GM19452 (cell line): Measurements from ENCODE around the gene SNPH.

Experiments used
- ATAC-seq: cut with Tn5 transposase; IDR thresholded peaks from one replicate; pipeline ENCODE4 v1.9.1; 2021; ENCODE audit not compliant: unreplicated experiment

SNPH gene

GRCh38 chr20:1305712-1306111 lies 39.6 kb downstream of the SNPH start:
- no peak for ATAC-seq

DNA sequence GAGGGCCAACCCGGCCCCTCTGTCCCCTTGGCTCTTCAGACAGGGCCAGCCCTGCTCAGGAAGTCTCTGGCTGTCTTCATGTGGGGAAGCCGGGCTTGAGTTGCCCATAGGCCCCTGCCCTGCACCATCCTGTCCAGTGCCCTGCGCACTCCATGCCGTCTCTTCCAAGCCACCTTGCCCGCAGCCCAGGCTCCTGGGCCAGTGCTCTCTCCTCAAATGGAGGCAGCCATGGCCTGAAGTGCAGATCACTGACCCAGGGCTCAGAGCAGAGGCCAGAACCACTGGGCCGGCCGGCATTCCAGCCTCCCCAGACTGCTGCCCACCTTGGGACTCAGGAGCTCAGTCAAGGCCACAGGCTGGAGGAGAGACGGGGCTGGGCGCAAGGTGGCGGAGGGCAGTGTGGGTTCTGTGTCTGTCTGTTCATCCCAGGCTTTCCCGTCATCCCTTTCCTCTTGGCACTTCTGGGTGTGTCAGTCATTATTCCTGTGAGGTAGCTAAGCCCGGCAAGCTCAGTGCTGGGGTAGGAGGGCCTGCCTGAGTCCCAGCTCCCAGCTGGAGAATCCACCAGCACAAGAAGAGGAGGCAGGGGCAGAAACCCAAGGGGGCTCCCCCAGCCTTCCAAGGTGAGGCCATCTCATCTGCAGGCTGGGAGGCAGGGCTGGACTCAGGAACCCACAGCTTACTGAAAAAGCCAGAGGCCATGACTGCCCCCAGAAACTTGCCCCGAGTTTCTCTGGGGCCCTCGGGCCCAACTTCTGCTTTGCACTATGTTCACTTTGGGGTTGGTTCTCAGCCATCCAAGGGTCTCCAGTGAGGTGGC lies 40.4 kb downstream of the SNPH start:
- no peak for ATAC-seq

GRCh38 chr20:1307171-1307570 lies 41.1 kb downstream of the SNPH start:
- no peak for ATAC-seq

GRCh38 chr20:1307571-1307971 lies 41.5 kb downstream of the SNPH start:
- no peak for ATAC-seq

- ATAC-seq = no peak
These were observed 42.1 kb downstream of the SNPH start for GRCh38 chr20:1308067-1308701.

- no peak for ATAC-seq
These were observed 42.6 kb downstream of the SNPH start for GRCh38 chr20:1308702-1309095.

DNA sequence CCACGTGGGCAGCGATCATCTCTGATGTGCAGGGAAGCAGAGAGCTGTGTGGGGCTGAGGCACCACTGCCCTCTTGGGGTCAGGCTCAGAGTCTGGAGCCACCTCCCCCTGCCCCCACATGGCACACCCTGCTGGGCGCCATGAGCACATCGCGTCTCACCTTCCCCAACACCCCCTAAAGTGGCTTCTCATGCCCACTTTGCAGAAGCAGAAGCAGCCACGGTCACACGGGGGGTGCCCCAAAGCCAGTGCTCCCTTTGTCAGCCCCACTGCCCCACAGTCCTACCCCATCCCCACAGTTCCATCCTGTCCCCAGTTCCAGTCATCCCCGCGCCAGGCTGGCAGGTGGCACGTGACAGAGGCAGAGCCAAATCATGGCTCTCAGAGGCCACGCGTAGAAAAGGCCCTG lies 43.3 kb downstream of the SNPH start:
- ATAC-seq = no peak

DNA sequence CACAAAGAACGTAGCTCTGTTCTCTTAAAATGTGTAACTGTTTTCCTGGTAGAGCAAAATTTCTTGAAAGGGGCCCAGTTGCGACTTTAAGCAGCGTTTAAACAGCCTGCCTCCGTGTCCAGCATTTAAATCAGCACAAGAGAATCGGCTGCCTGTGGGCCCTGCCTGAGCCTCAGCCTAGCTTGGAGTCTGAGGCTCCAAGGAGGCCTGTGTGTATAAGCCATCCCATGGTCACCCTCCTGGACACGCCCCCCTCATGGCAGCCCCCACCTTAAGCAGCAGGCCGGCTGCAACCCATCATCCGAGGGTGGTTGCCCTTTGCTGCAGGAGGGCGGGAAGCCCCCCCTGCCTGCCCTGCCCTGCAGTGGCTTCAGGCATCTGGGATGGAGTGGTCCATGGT lies 44.0 kb downstream of the SNPH start:
- no peak for ATAC-seq

DNA sequence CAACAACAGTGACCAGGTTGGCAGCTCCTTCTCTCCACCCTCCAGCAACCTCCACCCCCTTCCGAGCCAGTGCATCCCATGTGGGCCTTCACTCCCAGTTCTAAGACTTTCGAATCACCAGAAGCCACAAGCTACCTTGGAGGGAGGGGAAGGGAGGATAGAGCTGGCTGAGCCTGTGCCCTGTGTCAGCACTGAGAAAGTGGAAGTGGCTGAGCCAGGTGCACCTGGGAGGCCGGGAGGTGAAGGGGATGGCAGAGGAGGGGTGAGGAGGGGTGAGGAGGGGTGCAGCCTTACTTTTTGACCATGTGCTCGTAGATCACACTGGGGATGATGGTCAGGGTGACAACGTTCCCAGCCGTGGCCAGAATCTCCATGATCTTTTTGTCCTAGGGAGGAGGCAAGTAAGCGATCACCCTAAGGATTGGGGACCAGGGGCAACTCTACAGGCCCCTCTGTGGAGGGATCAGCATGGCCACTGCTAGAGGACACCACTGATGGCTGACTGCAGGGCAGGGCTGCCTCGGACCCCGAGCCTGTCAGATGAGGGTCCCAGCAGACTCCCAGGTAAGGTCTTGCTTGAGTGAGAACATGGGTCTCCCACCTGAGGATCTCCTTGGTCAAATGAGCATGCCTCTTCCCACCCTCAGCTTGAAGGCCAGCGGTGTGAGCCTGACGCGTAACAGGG lies 44.6 kb downstream of the SNPH start:
- ATAC-seq = no peak

DNA sequence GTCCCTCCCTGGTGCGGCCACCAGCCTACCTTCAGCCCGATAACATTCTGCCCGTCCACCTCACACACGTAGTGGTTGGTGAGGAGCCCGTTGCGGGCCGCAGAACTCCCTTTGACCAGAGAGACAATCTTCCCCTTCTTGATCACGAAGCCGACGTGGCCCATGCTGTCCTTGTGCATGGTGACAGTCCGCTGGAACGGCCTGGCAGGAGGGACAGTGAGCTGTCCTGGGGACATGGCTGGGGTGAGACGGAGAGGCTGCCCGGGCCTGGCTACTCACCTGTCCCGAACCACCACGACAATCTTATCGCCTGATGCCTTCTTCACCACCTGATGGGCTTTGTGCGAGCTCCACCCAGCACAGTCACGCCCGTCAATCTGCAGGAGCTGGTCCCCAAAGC lies 46.2 kb downstream of the SNPH start:
- ATAC-seq = no peak

GRCh38 chr20:1312904-1313235 lies 46.8 kb downstream of the SNPH start:
- ATAC-seq = no peak

DNA sequence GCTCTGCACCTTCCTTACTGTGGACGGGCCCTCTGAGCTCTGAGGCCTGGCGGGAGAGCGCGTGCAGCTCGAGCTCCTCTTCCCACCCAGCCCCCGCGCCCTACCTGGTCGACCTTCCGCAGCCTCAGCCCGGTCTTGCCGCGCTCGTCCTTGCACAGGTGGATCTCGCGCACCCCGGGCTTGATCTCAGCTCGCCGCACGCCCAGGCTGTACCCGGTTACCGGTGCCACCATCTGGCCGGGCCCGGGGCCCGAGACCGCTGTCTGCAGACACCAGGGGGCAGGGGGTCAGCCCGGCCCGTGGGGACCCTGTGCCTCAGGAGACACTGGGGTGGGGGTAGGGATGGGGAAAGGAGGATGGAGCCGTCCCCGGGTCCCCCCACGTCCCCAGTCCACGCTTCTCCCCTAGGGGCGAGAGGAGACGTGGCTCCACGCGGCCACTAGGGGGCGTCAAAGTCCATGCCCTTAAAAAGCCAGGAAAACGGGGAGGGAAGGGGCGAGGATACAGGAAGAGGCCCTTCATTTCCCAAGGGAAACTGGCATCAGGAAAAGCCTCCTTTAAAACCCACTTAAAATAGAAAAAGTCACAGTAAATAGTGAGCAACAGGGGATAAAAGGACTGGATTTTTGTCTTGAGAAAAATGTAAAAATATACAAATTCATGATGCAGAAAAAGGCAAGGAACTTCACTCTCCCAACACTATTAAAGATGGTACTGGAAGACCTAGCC lies 47.3 kb downstream of the SNPH start:
- ATAC-seq = no peak

GRCh38 chr20:1315804-1316203 lies 49.7 kb downstream of the SNPH start:
- ATAC-seq = no peak

GRCh38 chr20:1317545-1318255 lies 51.6 kb downstream of the SNPH start:
- no peak for ATAC-seq

GRCh38 chr20:1319051-1319450 lies 53.0 kb downstream of the SNPH start:
- no peak for ATAC-seq

DNA sequence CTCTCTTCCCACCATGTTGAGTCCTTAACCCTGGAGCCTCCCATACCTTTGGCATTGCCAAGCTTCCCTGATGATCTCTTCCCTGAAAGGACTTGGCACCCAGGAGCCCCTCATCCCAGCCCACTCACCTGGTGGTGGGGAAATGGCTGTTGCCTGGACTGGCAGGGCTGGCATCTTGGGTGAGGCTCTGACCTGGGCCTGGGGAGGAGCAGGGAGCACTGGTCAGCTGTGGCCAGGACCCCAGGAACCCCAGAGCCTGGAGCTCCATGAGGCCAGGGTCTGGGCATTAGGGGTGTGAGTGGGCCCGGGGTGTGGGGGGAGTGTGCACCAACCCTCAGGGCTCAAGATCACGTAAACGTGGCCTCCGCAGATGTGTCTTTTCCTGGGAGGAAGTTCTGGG lies 53.4 kb downstream of the SNPH start:
- ATAC-seq = no peak

GRCh38 chr20:1320016-1320415 lies 53.9 kb downstream of the SNPH start:
- ATAC-seq = no peak

GRCh38 chr20:1320902-1321653 lies 55.0 kb downstream of the SNPH start:
- ATAC-seq = no peak

DNA sequence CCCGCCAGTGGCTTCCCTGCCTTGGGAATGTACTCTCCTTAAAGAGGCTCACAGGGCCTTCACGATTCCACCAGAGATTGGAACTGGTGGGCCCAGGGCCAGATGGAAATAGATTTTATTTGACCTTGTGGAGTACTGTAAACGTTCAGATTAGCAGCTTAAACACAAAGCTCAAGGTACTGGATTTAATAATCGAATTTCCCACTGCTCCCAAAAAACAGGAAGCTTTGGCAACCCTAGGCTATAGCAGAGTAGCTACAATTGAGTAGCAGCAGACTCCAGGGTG lies 55.5 kb downstream of the SNPH start:
- no peak for ATAC-seq

DNA sequence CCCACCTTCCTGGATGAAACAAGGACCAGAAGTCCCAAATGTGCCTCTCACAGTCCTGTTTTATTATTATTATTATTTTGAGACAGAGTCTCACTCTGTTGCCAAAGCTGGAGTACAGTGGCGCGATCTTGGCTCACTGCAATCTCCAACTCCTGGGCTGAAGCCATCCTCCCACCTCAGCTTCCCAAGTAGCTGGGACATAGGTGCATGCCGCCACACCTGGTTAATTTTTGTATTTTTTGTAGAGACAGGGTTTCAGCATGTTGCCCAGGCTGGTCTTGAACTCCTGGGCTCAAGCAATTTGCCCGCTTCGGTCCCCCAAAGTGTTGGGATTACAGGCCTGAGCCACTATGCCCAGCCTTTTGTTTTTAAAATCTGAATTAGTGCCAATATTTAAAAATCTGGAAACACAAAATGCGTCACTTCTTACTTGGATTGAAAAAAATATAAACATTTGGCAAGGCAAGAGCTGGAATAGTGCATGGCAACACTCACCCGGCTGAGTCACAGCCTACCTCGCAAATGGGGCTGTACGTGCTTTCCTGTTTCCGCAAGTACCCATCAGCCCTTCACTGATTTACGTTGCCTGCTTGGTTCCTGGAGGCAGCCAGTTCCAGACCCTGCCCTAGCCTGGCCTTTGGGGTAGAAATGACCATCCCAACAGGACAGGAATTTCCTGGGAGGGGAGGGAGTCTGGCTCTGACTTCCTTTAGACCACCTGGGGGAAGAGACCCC lies 56.6 kb downstream of the SNPH start:
- no peak for ATAC-seq
